DND-41 (cell line): Measurements from ENCODE around the gene EXOC1L.

ENCODE experiments used
- EZH2 ChIP-seq: IDR thresholded peaks from 3 replicates; pipeline ENCODE4 v1.6.1; 2012; ENCODE audit warnings: borderline replicate concordance, low read depth, mild to moderate bottlenecking, moderate library complexity, low read length, inconsistent platforms; ENCODE audit not compliant: severe bottlenecking
- TF ChIP-seq, protein P1 (sequence below): IDR thresholded peaks from 2 replicates; pipeline ENCODE4 v1.5.1; 2012; ENCODE audit warnings: borderline replicate concordance, low read length, moderate library complexity, mild to moderate bottlenecking; ENCODE audit not compliant: poor library complexity, severe bottlenecking; ENCODE audit errors: extremely low read depth

DNA sequence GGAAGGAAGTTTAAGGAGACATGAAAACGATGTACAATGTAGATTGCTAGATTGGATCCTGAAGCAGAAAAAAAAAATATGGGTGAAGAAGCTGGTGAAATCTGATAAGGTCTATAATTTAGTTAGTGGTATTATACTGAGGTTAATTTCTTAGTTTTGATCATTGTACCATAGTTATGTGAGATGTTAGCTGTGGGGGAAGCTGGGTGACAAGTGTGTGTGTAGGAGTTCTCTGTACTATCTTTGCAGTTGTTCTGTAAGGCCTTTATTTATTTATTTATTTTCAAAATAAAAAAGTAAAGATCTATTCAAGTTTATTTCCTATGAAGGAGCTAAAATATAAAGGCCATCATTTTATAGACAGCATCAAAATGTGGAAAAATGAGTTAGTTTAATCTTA lies 21.4 kb downstream of the EXOC1L start:
- TF ChIP-seq, protein P1, sequence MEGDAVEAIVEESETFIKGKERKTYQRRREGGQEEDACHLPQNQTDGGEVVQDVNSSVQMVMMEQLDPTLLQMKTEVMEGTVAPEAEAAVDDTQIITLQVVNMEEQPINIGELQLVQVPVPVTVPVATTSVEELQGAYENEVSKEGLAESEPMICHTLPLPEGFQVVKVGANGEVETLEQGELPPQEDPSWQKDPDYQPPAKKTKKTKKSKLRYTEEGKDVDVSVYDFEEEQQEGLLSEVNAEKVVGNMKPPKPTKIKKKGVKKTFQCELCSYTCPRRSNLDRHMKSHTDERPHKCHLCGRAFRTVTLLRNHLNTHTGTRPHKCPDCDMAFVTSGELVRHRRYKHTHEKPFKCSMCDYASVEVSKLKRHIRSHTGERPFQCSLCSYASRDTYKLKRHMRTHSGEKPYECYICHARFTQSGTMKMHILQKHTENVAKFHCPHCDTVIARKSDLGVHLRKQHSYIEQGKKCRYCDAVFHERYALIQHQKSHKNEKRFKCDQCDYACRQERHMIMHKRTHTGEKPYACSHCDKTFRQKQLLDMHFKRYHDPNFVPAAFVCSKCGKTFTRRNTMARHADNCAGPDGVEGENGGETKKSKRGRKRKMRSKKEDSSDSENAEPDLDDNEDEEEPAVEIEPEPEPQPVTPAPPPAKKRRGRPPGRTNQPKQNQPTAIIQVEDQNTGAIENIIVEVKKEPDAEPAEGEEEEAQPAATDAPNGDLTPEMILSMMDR = no peak
- no peak for TF ChIP-seq EZH2
